Activated gamma-delta T cell treated with anti-CD3 and anti-CD28 coated beads, Interleukin-2, amount 50 U/mL, for 16 hours (primary cell): ENCODE results near the gene FANCC.
"Not testable (repeated sequence)": the region's sequence is repeated elsewhere in the genome, so short reads cannot be mapped to it uniquely, and the experiment has no call there.

Experiments used
- DNase-seq: peaks from one replicate; pipeline ENCODE4 v3.0.0-alpha.2; 2020; ENCODE audit warnings: low read depth

Gene FANCC

DNA sequence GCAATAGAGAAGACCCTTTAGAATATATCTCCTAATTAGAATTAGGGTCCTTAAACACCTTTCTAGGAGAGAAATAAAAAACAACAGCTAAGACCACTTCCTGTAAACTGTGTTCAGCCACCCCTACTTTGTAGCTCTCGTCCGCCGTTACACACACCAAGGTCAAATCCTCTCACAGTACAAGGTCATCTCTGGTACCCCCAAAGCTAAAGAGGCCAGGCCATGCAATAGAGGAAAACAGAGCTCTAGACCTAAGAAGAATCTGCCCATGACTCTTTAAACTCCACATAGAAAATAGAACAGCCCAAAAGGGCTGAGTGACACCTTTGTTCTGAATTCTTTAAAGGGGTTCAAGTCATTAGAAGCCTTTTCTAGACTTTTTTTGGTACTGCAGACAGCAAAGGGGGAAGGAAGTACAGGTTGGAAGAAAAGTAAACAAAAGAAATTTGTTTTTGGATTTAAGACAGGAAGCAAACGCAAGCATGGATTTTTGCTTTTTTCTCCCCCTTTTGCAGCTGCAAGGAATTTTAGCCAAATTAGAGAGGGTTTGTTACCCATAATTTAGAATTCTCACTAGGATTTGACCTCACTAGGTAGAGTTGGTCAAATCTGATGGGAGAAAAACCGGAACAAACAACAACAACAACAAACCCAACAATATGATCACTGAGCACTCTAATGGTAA, 13.4 kb upstream of the FANCC start:
- DNase-seq, result no peak

DNA sequence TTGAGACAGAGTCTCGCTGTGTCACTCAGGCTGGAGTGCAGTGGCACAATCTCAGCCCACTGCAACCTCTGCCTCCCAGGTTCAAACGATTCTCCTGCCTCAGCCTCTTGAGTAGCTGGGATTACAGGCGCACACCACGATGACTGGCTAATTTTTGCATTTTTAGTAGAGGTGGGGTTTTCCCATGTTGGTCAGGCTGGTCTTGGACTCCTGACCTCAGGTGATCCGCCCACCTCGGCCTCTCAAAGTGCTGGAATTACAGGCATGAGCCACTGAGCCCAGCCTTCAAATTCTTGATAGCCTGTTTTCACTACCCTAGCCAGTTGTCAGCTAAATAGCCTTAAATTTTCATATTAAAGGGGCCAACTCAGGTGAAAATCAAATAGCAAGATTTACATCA, 11.6 kb upstream of the FANCC start:
- not testable (repeated sequence) for DNase-seq

DNA sequence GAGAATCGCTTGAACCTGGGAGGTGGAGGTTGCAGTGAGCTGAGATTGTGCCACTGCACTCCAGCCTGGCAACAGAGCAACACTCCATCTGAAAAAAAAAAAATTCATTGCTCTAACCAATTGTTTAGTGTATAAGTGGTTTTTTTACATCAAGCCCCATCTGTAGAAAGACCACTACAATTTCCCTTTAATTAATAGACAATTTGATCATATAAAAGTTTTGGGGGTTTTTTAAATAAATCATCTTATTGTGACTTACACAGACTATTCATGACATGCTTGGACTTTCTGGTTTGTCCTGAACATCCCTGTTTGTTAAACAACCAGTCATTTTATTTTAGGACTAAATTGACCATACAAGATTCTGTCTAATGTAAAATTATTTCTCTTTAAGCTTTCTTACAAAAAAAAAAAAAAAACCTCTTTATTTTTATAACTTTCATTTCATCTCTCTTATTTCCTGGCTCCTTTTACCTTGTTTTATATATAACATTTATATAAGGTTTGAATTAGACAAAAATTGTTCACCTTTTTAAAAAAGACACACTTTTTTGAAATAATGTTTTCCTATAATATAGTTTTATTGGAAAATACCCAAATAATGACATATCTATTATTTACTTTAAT, 9.8 kb upstream of the FANCC start:
- DNase-seq, result no peak

DNA sequence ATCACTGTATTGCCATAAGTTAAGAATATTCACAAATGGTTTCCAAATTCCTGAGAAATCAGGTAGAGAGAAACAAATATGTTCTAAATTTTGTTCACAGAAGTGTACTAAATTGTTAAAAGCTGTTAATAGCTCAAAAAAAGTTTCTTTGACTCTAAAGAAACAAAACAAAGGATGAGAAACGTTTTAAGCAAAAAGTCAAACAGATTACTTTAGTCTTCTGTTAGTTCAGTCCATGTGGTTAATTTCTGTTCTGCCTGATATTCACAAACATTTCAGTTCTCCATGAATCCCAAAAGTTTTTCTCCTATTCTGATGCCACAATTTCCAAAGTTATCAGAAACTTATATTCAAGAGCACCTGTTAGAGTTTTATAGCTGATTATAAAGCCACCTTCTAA, 7.7 kb upstream of the FANCC start:
- no peak for DNase-seq

DNA sequence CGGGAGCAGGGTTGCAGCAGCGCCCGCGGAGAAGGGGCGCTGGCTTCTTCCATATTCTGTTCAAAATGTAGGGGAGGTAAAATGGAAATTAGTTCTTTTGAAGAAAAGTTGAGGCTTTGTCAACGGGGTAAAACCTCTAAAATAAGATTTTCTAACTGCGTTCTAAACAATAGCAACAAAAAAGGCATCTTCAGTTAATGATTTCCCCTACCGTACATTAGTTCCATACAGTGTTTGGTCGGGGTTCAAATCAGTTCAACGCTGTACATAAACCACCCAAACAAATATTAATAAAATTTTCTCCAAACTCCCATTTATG, 343 bp upstream of the FANCC start:
- DNase-seq, result no peak

DNA sequence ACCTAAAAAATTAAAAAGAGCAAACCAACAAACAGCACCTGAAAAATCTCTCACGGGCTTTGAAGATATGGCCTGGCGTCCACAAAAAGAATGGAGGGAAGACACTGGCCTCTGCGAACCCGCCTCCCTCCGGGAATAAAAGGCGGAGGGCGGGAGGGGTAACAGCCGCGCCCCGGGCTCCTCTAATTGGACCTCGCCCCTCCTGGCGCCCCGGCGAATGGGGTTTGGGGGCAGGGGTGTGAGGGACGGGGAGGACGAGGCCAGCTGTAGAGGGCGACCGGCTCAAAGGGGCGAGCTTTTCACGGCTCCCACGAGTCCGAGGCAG, 753 bp downstream of the FANCC start:
- no peak for DNase-seq

DNA sequence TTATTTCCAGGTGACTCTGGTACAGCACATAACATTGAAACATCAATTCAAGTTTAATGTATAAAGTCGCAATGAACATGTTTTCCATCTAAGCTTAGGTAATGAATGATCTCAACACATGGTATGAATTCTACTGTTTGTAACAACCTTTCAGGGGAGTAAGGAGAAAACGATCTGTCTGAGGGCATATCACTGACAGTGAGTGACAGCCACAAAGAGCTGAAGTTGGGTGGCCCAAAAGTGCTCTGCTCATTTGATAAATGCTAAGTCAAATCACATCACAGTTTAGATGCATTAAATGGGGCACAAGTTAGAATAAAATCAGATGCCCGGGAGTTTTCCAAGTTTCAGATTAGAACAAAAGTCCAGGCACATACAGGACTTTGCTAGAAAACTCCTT, 1.2 kb downstream of the FANCC start:
- DNase-seq, result no peak

DNA sequence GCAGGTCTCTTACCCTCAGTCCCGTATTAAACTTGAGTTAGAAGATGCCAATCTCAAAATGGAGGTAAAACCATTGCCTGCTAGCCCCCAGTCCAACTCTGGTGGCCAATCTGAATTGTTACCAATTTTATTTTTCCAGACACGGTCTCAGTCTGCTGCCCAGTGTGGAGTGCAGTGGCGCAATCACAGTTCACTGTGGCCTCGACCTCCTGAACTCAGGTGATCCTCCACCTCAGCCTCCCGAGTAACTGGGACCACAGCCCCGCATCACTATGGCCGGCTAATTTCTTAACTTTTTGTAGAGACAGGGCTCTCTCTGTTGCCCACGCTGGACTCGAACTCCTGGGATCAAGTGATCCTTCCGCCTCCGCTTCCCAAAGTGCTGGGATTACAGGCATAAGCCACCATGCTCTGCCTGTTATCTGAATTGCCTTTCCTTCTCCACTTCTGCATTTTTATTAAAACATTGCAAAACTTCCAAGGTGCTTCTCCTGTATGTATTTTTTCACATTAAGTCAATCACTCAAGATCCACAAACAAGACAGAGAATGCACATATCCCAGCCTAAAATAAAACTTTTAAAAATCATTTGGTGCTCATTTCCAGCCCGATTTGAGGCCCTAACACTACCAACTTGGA, 2.3 kb downstream of the FANCC start:
- DNase-seq, result no peak

DNA sequence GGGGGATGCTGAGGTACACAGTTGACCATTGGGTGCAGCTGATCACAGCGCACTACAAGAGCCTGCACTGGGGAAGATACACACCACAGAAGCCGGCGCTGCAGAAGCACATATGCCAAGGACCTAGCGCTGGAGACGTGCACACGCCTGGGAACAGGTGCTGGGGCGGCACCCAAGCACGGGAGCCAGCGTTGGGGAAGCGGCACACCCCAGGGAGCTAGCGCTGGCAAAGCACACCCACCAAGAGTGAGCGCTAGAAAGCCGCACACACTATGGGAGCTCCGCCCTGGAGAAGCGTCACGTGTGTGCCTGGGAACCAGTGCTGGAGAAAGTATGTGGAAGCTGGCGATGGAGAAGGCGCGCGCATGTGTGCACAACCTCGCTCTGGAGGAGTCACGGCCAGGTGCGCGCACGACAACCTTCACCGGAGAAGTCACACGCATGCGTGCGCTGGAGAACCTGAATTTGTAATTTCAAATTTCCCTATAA, 4.5 kb downstream of the FANCC start:
- DNase-seq, result no peak

DNA sequence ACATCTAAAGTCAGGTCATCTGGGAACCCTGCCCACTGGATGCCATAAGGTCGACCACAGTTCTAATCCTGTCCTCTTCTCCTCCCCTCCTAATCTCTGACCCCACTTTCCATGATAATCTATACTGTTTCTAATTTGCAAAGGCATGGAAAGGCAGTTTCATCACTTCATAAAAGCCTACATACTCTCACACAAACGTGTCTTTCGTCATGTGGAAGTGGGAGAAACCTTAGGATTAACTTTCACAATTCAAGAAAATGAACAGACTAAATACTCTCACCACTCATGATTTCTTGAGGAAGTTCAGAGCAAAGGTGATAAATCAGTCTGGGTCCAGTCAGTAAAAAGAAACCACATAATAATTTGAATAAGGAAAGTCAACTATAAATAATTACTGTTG, 5.5 kb downstream of the FANCC start:
- DNase-seq, result no peak

DNA sequence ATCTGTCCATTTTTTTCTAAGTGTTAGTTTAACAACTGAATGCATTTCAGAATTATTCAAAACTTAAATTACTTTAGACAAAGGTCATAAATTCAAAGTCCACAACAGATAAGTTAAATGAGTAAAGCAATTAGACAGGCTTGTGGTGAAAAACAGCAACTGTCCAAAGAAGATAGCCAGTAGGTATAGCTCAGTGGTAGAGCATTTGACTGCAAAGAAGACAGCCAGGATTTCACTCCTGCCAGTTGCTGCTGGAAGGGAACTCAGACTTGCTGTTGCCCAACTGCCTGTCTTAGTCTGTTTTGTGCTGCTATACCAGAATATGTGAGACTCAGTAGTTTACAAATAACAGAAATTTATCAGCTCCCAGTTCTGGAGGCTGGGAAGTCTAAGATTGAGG, 10.0 kb downstream of the FANCC start:
- DNase-seq, result no peak

DNA sequence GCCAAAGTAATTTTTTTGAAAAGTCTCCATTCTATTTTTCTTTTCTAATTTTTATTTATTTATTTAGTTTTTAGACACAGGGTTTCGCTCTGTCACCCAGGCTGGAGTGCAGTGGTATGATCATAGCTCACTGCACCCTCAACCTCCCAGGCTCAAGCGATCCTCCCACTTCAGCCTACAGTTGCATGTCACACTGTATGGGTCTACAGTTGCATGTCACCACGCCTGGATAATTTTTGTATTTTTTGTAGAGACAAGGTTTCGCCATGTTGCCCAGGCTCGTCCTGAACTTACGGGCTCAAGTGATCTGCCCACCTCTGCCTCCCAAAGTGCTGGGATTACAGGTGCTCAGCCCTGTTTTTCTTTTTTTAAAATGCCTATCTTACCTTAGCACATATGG, 10.7 kb downstream of the FANCC start:
- DNase-seq, result no peak

DNA sequence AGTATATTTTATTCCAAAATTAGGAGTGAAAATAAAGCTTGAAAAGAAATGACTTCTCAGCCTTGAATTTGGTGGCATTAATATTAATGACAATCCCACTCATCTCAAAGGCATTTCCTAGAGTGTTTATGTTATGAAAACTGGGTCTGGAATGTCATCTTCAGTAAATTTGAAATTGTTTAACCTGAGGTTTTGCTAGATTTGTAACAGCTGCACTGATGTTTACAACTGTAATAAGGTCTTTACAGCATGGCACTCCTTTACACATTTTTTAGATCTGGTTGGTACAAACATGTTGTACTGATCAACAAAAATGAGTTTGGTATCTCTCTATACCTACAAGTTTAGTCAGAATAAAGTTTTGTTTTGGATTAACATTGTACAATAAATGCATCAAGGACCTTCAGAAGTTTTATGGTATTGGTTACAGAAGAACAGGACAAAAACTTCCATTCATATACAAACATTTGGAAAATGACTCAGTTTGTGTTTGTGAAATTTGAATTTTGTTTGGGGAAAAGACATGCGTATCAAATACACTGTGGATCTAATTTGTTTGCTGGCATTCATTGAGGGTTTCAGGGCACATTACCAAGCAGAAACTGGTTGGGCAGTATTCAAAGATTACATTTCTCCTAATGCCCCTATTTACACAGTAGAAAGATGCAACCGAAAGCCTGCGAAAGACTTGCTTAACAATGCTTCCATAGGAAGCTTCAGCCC, 11.6 kb downstream of the FANCC start:
- no peak for DNase-seq

DNA sequence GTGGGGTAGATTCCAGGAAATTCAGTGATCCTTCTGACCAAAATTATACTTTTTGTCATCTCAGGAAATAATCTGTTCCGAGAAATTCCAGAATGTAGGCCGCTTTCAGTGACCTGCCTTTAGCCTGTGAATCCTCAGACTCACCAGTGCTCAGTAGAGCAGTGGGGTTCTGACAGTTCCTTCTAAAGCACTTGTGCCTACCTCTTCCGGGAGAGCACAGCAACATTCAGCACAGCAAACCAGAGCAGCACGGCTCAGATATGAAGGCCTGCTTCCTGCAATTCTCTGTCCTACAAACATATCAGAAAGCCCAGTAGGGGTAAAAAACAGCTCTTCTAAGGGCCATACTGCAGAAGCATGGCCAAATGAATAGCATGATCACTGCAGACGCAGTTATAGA, 15.0 kb downstream of the FANCC start:
- DNase-seq, result no peak

DNA sequence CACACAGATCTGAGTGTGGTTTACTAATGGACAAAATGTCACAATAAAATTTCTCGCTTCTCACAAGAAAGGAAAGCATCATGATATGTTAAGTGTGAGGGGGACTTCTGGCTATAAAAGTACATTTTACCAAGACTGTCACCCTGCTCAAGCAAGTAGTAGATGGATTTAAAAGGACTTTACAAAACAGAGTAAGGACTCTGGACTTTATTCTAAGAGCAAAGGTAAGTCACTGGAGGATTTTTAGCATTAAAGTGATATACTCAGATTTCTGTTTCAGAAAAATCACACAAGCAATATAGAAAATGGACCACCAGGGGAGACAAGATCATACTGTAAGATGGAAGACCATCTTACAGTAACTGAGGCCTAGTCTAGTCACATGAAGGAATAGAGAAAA, 19.7 kb downstream of the FANCC start:
- no peak for DNase-seq

DNA sequence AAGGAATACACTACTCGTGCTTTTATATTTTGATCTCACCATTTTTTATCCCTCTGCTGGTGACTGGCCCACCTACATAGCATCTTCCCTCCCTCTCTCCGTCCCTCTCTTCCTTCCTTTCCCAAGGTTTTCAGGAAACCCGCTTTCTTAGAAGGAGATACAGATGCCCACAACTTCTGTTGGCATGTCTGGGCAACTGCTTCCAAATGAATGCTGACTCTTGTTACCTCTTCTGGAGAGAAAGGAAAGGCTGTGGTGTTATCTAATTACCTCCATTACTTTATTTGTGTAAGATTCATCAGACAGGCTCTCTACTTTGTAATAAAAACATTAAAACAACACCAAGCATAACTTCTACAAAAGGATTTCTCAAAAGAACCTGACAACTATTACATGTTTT, 20.2 kb downstream of the FANCC start:
- no peak for DNase-seq

DNA sequence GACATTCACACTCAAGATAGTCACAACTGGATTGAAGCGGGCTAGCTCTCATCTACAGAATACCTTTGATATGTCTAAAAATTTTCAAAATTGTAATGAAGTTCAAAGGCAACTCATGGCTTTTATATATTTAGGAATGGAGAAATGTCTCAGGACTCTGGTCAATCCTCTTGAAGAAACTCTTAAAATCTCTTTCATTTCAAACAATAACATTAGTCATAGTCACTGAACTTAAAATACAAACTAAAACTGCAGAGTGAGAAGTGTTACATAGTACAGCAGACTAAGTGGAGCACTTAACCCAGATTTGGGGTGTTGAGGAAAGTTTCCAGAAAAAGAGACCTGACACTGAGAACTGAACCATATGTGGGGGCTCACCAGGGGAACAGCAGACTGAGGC, 20.7 kb downstream of the FANCC start:
- no peak for DNase-seq

DNA sequence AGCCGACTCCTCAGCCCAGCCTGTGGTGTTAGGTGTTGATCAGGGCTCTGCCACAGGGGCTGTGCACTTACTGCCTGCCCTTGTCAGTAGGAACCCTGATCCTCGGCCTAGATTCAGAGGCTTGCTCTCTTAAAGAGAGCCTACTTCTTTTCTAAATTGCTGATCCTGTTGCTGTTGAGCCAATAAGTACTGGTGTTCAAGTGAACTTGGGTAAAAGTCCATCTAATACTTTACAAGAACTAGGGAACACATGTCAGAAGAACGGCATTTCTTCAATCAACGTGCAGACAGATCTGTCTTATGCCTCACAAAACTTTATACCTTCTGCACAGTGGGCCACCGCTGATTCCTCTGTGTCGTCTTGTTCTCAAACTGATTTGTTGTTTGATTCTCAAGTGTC, 24.2 kb downstream of the FANCC start:
- DNase-seq, result not testable (repeated sequence)

DNA sequence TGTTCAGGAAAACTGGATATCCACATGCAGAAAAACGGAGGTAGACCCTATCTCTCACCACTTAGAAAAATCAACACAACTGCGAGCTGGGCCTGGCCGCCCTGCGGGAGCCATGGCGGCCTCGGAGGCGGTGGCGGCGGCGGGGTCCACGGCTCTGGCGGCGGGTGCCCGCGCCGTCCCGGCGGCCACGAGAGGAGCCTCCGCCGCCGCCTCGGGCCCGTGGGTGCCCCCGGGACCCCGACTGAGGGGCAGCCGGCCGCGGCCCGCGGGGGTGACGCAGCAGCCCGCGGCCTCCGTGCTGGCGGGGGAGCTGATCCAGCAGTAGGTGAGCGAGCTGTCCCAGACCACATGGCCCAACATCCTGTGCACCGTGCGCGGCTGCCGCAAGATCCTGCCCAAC, 25.3 kb downstream of the FANCC start:
- no peak for DNase-seq

DNA sequence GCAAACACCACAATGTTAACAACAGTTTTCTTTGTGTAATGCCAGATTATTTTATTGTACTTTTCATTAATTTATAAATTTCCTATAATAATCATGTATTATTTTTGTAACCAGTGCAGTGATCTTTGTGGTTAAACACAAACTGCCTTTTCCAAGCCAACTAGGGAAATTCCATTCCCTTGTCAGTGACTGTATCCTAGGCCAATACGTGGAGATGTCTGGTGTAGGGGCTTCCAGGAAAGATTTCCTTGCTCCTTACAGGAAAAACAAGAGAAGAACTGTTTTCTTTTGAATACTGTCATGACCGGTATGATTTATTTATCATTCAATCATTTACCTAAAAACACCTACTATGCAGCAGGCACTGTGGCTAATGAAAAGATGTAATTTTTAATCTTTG, 31.4 kb downstream of the FANCC start:
- no peak for DNase-seq

DNA sequence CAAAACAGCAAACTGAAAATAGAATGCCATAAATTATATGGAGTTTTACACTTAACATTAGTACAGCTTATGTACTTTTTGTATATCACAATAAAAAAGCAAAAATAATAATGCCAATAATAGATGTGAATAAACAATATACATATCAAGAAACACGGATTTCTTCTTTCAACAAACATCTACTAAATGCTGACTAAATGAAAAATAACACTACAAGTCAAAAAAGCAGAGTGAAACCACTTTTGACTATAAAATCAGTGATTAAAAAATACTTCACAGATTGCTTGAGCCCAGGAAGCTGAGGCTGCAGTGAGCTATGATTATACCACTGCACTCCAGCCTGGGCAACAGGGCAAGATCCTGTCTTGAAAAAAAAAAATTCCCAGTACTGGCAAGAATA, 32.2 kb downstream of the FANCC start:
- DNase-seq, result no peak

DNA sequence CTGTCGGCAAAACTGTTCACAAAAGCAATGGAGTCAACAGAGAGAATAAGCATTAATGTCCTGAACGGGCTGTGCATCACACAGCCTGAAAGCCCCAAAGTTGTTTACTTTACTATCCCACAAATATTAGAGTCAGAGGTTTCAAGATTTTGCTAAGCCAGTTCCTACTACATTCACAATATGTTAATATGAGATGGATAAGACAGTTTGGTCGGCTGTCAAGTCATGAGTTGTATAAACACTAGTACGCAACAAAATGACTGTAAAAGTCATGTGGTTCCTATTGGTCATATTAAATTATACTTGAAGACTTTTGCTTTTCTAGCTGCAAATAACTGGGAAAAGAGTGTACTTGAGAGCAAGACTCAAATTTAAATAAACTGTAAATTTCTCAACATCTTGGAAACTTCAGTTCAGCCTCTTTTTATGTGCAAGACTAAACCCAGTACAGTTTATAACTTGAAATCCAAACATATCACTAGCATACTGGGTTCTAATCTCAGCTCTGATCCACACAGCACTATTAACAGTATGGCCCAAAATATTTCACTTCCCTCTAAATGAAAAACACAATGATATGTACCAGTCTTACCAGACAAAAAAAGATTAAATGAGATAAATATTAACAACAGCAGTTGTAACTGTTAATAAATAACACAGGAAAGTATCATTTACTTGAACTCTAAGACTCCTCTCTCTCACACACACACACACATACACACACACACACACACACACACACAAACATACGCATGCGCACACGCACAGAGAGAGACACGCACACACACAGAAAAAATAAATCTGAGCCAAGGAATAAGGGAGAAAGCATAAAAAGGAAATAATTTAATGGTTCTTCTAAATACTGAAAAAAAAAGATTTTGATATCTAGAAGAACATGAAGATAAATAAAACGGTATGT, 33.1 kb downstream of the FANCC start:
- no peak for DNase-seq
